H1 (cell line): ENCODE data around the gene TENT4A. TPM values are rescaled to one million over a fixed set of nuclear protein-coding genes. Genes with fewer than 3 reads are reported as not detected.

Experiments
- CTBP2 ChIP-seq: IDR thresholded peaks from 2 replicates; pipeline ENCODE4 v1.7.0; 2011; ENCODE audit warnings: borderline replicate concordance, mild to moderate bottlenecking, moderate library complexity, mixed read lengths, low read length; ENCODE audit not compliant: insufficient read depth, insufficient read length
- EZH2 ChIP-seq: fragments of 200-600 bp; sonication (generic); IDR thresholded peaks from 2 replicates; pipeline ENCODE4 v1.7.1; 2012; ENCODE audit warnings: low read depth, mild to moderate bottlenecking, moderate library complexity, low read length, inconsistent platforms; ENCODE audit not compliant: severe bottlenecking
- JUN ChIP-seq: IDR thresholded peaks from 2 replicates; pipeline ENCODE4 v1.6.1; 2011; ENCODE audit warnings: low read depth, mild to moderate bottlenecking, improper control_type of control experiment, low read length
- POLR2AphosphoS5 ChIP-seq: IDR thresholded peaks from 2 replicates; pipeline ENCODE4 v1.6.1; 2011; ENCODE audit warnings: low read depth, low read length
- SRF ChIP-seq: IDR thresholded peaks from 2 replicates; pipeline ENCODE4 v1.6.1; 2011; ENCODE audit warnings: mild to moderate bottlenecking, low read depth, low read length, moderate library complexity
- polyA plus RNA-seq, 7 experiments: library from polyadenylated mRNA; depleted of rRNA in 3 of 7; stranded (reverse) in 5 of 7; unstranded in 2 of 7; fragments of >200 nt in 5 of 7; fragments of 200-250 nt in 2 of 7; gene quantifications; 1 replicate in 5 of 7; 2 replicates in 1 of 7; 4 replicates in 1 of 7; pipeline versions ENCODE4 v1.2.1 to v1.2.3, GENCODE V29; 2011 to 2013; ENCODE audit warnings: missing spikeins in 2 of 7, mixed read lengths in 2 of 7
- total RNA-seq: library from RNA; stranded (reverse); fragmentation: NEBNext Ultra II Directional; extraction: Animal tissue kit (Norgen Biotek cat#: 25700); gene quantifications from 2 replicates; pipeline ENCODE4 v1.2.1, GENCODE V29; 2021

TENT4A gene
- total and polyA plus RNA-seq, 2 of the 8 experiments (the other 6 are each of a cell fraction or from before 2014, with no cell fraction given), result 8.9 to 25.1 TPM

GRCh38 chr5:6715271-6715670, 2.0 kb downstream of the TENT4A start (continued):
- no peak for TF ChIP-seq CTBP2
- no peak for TF ChIP-seq EZH2
- no peak for TF ChIP-seq SRF
- no peak for TF ChIP-seq JUN
- TF ChIP-seq POLR2AphosphoS5, result no peak
